Stimulated activated naive B cell treated with anti-CD40 and anti-IgM and Interleukin-4, amounts not matched to agents 10 μg/mL and 1 μg/mL and 100 μg/mL, for 72 hours (primary cell): ENCODE data around the gene DCST1.

Experiments used
- ATAC-seq, 2 donors: fragments of 150-1000 bp; cut with Tn5 transposase; replicated peaks; 2 replicates each; pipeline ENCODE4 v1.10.0; 2021; ENCODE audit warnings: moderate library complexity in 1 of 2
- DNase-seq: peaks from one replicate; pipeline ENCODE4 v3.0.0; 2021
- H3K27ac Mint-ChIP-seq: one replicate; pipeline ENCODE4 v1.8.0; 2022; ENCODE audit warnings: mild to moderate bottlenecking, mixed read lengths
- H3K27me3 Mint-ChIP-seq, 2 donors: one replicate each; pipeline ENCODE4 v1.8.0; 2022; ENCODE audit warnings: mixed read lengths in 2 of 2
- H3K36me3 Mint-ChIP-seq, 2 donors: one replicate each; pipeline ENCODE4 v1.8.0; 2022; ENCODE audit warnings: mixed read lengths in 2 of 2, mild to moderate bottlenecking in 1 of 2
- H3K4me1 Mint-ChIP-seq, 2 donors: one replicate each; pipeline ENCODE4 v1.8.0; 2022; ENCODE audit warnings: mixed read lengths in 2 of 2, mild to moderate bottlenecking in 1 of 2
- H3K4me3 Mint-ChIP-seq, 2 donors: one replicate each; pipeline ENCODE4 v1.8.0; 2022; ENCODE audit warnings: mild to moderate bottlenecking in 2 of 2, mixed read lengths in 2 of 2, moderate library complexity in 1 of 2
- H3K9me3 Mint-ChIP-seq, 2 donors: one replicate each; pipeline ENCODE4 v1.8.0; 2022; ENCODE audit warnings: mixed read lengths in 2 of 2, mild to moderate bottlenecking in 1 of 2

The DCST1 gene

GRCh38 chr1:155070721-155071569, 37.3 kb downstream of the DCST1 start:
- DNase-seq (peak; percentile 71), ATAC-seq (peak; percentile 92 to 96)
- Mint-ChIP-seq H3K9me3 (no peaks in the 10 kb centered on the region), H3K36me3 (peaks cover 17 to 27% of the 10 kb centered on the region in 2 donors), H3K4me3 (peak overlapping the region; percentile 29 to 77), H3K4me1 (peaks cover 42 to 53% of the 10 kb centered on the region in 2 donors), H3K27ac (no peak overlapping the region), H3K27me3 (no peaks in the 10 kb centered on the region)

- Mint-ChIP-seq H3K4me3 (peak overlapping the region; percentile 29 to 77), H3K36me3 (peaks cover 13 to 21% of the 10 kb centered on the region in 2 donors), H3K27me3 (no peaks in the 10 kb centered on the region), H3K4me1 (peaks cover 36 to 46% of the 10 kb centered on the region in 2 donors), H3K27ac (peak overlapping the region; percentile 1), H3K9me3 (no peaks in the 10 kb centered on the region)
- ATAC-seq (no peak), DNase-seq (no peak)
Observed at GRCh38 chr1:155071701-155072100, 38.1 kb downstream of the DCST1 start.

GRCh38 chr1:155072531-155073289, 39.1 kb downstream of the DCST1 start:
- Mint-ChIP-seq H3K27ac (no peak overlapping the region), H3K9me3 (no peaks in the 10 kb centered on the region), H3K4me1 (peaks cover 34 to 39% of the 10 kb centered on the region in 2 donors), H3K27me3 (no peaks in the 10 kb centered on the region), H3K36me3 (peaks cover 7 to 12% of the 10 kb centered on the region in 2 donors), H3K4me3 (no peak overlapping the region)
- DNase-seq = no peak
- no peak for ATAC-seq

DNA sequence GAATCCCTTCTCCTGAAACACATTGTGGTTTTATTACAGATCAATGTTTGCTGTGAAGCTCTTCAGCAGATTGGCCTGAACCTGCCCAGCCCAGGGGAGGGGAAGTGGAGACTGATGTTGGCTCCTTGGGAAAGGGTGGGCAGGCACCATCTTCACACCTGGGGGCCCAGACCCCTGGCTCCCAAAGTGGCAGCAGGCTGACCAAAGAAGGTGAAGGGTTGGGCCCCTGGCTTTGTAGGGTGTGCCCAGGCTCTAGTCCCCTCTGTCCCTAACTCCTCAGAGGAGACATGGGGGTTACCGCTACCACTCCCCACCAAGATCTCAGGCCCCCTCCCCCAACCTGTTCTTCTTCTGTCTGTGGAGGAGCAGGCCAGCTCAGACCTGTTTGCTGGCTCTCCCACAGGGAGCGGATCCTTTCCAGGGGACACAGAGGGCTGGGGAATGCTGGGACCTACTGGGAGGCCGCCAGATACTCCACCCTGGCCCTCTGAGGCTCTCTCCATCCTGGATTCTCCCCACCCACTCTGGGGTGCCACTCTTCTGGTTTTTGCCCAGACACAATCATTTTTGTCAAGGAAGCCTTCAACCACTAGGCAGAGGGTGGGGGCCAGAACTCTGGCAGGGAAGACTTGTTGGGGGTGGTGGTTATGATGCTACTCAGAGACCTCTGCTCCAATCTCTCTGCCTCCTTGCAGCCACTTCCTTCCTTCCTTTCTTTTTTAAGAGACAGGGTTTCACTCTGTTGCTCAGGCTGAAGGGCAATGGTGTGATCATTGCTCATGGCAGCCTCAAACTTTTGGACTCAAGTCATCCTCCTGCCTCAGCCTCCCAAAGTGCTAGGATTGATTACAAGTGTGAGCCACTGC, 40.0 kb downstream of the DCST1 start:
- no peak for ATAC-seq
- no peaks in the 10 kb centered on the region for H3K27me3 Mint-ChIP-seq

DNA sequence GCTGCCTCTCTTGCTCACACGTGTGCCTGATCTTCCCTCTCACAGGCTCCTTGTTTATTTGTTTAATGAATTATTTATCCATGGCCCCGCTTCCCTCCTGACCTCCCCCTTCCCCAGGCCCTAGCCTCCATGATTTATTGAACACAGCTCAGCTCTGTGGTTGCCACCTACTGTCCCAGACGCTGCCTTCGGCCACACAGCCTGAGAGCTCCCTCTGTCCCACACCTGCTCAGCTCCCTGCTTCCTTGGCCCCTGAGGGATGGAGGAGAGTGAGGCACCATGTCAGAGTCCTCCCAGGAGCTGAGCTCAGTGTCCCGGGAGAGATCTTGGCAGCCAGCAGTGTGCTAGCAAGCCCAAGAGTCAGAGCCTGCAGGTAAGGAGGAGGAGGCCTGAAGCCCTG, 41.9 kb downstream of the DCST1 start:
- no peak for DNase-seq
- H3K4me1 Mint-ChIP-seq = peaks cover 38 to 58% of the 10 kb centered on the region in 2 donors

More for the DNA sequence above, 40.0 kb downstream of the DCST1 start:
- DNase-seq = no peak
- no peaks in the 10 kb centered on the region for H3K9me3 Mint-ChIP-seq
- H3K4me3 Mint-ChIP-seq = no peak overlapping the region
- peaks cover 4 to 8% of the 10 kb centered on the region in 2 donors for H3K36me3 Mint-ChIP-seq
- H3K4me1 Mint-ChIP-seq = peaks cover 39 to 48% of the 10 kb centered on the region in 2 donors
- H3K27ac Mint-ChIP-seq = peak overlapping the region; percentile 42

GRCh38 chr1:155076371-155076770, 42.7 kb downstream of the DCST1 start:
- H3K36me3 Mint-ChIP-seq = no peaks in the 10 kb centered on the region
- H3K9me3 Mint-ChIP-seq = no peaks in the 10 kb centered on the region
- peaks cover 38 to 56% of the 10 kb centered on the region in 2 donors for H3K4me1 Mint-ChIP-seq
- no peak overlapping the region for H3K4me3 Mint-ChIP-seq
- H3K27ac Mint-ChIP-seq = no peak overlapping the region
- H3K27me3 Mint-ChIP-seq = peaks cover 15 to 17% of the 10 kb centered on the region in 2 donors
- DNase-seq (no peak), ATAC-seq (no peak)

More for the DNA sequence above, 41.9 kb downstream of the DCST1 start:
- no peak for ATAC-seq
- Mint-ChIP-seq H3K4me3 (no peak overlapping the region), H3K36me3 (no peaks in the 10 kb centered on the region), H3K27me3 (peaks cover 12 to 13% of the 10 kb centered on the region in 2 donors), H3K9me3 (no peaks in the 10 kb centered on the region), H3K27ac (no peak overlapping the region)

DNA sequence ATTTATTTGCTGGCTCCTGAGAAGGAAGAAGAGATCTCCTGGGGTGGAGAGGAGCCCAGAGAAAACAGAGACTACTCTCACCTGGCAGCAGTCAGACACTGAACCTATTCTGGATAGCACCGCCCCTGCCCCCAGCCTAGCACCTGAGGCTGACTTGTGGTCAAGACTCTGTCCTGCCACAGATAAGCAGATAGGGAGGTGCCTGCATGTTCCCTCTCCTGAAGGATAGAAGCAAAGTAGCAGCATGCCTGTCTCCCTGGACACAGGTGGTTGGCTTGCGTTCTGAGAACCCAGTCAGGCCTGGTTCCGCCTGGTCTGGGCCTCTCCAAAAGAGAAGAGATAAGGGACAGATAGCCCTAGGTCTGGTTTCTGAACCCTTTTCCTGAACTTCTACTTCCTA, 43.7 kb downstream of the DCST1 start:
- H3K4me1 Mint-ChIP-seq = peaks cover 35 to 56% of the 10 kb centered on the region in 2 donors
- DNase-seq (no peak), ATAC-seq (no peak)
- H3K36me3 Mint-ChIP-seq = peaks cover 0 to 1% of the 10 kb centered on the region in 2 donors
- no peaks in the 10 kb centered on the region for H3K9me3 Mint-ChIP-seq
- H3K4me3 Mint-ChIP-seq = no peak overlapping the region
- no peak overlapping the region for H3K27ac Mint-ChIP-seq
- peaks cover 25% of the 10 kb centered on the region in 2 donors for H3K27me3 Mint-ChIP-seq

GRCh38 chr1:155077758-155078445, 44.3 kb downstream of the DCST1 start:
- Mint-ChIP-seq H3K27me3 (peaks cover 29 to 30% of the 10 kb centered on the region in 2 donors), H3K36me3 (peaks cover 0 to 1% of the 10 kb centered on the region in 2 donors), H3K4me1 (peaks cover 37 to 60% of the 10 kb centered on the region in 2 donors), H3K9me3 (no peaks in the 10 kb centered on the region), H3K27ac (no peak overlapping the region), H3K4me3 (peak overlapping the region in 1 of 2 donors; percentile 81)
- ATAC-seq (peak; percentile 38 to 48), DNase-seq (no peak)

DNA sequence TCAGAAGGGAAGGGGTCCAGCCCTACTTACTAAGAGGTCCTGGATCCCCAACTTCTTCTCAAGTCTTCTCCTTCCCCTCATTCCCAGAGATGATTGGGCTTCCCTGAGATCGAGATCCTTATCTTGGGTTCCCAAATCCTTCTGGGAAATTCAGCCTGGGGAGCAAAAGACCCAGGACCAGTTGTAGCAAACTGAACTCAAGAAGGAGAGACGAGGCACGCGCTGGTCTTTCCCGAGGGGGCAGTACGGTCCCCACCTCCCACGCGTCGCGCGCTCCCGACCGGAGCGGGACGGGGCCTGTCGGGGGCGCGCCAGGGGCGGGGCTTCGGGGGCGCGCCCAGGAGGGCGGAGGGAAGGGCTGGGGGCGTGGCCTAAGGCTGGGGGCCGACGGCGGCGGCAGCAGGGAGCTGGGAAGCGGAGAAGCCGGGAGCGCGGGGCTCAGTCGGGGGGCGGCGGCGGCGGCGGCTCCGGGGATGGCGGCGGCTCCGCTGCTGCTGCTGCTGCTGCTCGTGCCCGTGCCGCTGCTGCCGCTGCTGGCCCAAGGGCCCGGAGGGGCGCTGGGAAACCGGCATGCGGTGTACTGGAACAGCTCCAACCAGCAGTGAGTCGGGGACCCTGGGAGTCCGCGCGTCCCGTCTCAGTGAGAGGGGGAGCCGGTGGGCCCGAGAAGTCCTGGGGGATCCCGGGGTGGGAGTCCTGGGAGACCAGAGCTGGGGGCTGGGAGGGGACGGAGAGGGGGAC, 45.0 kb downstream of the DCST1 start, which contains the start of gene EFNA3:
Gene EFNA3, plus strand, starts transcription at position 369 of the 741 bp plus-strand sequence. Its CDS starts 105 bp downstream, at position 474.
- Mint-ChIP-seq H3K36me3 (peaks cover 0 to 1% of the 10 kb centered on the region in 2 donors), H3K27ac (peak within 1 kb of the TSS; percentile 60), H3K9me3 (no peaks in the 10 kb centered on the region), H3K4me1 (peaks cover 34 to 63% of the 10 kb centered on the region in 2 donors), H3K27me3 (peaks cover 33 to 38% of the 10 kb centered on the region in 2 donors), H3K4me3 (peak within 1 kb of the TSS; percentile 81)
- ATAC-seq = peak; percentile 28 to 63
- no peak for DNase-seq

- Mint-ChIP-seq H3K27me3 (peaks cover 38 to 43% of the 10 kb centered on the region in 2 donors), H3K4me3 (peak overlapping the region; percentile 81), H3K27ac (peak overlapping the region; percentile 60), H3K4me1 (peaks cover 36 to 63% of the 10 kb centered on the region in 2 donors), H3K36me3 (peaks cover 0 to 1% of the 10 kb centered on the region in 2 donors), H3K9me3 (no peaks in the 10 kb centered on the region)
- DNase-seq (no peak), ATAC-seq (no peak)
Observed at GRCh38 chr1:155079210-155079486, 45.5 kb downstream of the DCST1 start.

DNA sequence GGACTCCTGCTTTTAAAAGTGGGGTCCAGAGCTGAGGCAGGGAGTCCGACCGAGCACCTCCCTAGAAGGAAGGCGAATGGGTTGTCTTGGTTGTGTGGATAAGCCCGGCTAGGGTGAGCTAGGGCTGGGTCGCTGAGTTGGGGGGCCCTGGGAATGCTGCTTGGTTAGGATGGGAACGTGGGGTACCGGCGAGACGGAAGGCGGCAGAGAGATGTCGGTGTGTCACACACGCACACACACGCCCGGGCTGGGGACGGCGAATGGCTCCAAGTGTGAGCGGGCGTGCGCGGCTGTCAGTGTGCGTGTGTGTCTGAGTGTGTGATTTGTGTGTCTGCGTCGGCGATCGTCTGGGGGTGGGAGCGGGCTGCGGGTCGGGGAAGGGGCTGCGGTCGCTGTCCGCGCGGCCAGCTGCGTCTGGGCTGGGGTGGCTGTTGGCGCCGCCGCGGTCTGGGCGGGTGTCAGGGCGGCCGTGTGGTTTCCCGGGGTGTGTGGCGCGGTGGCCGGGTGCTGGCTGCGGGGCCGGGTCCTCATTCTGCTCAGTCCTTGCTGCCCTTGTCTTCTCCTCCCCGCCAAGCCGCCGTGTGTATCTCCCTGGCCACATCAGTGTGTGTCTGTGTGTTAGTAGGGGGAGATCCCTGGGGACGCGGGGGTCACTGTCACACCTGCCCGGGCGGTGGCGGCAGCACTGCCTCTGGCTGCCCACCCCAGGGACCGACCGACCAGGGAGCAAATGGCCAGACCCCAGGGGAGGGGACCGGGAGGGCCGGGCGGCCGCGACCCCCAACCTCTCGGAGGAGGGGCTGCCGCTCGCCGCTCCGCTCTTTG, 46.1 kb downstream of the DCST1 start:
- Mint-ChIP-seq H3K9me3 (no peaks in the 10 kb centered on the region), H3K27me3 (peaks cover 40 to 48% of the 10 kb centered on the region in 2 donors), H3K4me1 (peaks cover 40 to 68% of the 10 kb centered on the region in 2 donors), H3K27ac (peak overlapping the region; percentile 60), H3K4me3 (peak overlapping the region; percentile 81), H3K36me3 (peaks cover 0 to 1% of the 10 kb centered on the region in 2 donors)
- DNase-seq (no peak), ATAC-seq (no peak)
